OCI-LY1 (cell line): ENCODE data around the gene C3orf18.

Source experiments
- H2AFZ ChIP-seq: fragments of 200-600 bp; sonication (generic), shearing (Covaris generic); 2 replicates; pipeline ENCODE4 v1.6.0; 2014; ENCODE audit warnings: antibody characterized with exemption, mild to moderate bottlenecking, low read length
- H3F3A ChIP-seq: fragments of 200-600 bp; sonication (generic), shearing (Covaris generic); 2 replicates; pipeline ENCODE4 v1.6.0; 2014; ENCODE audit warnings: mild to moderate bottlenecking, antibody characterized with exemption, low read length, moderate library complexity; ENCODE audit not compliant: insufficient read depth
- H3K27ac ChIP-seq: fragments of 200-600 bp; sonication (generic); 2 replicates; pipeline ENCODE4 v1.5.1; 2014; ENCODE audit warnings: low read length, mixed run types, mild to moderate bottlenecking, low read depth; ENCODE audit not compliant: poor library complexity, severe bottlenecking
- H3K27me3 ChIP-seq: fragments of 200-600 bp; sonication (generic); 2 replicates; pipeline ENCODE4 v1.6.0; 2014; ENCODE audit warnings: antibody characterized with exemption, mild to moderate bottlenecking, low read length, moderate library complexity; ENCODE audit not compliant: insufficient read depth
- H3K36me3 ChIP-seq: fragments of 200-600 bp; sonication (generic); 2 replicates; pipeline ENCODE4 v1.6.1; 2014; ENCODE audit warnings: mild to moderate bottlenecking, antibody characterized with exemption, low read length, moderate library complexity, mixed read lengths; ENCODE audit not compliant: insufficient read depth
- H3K4me1 ChIP-seq: fragments of 200-600 bp; sonication (generic); 2 replicates; pipeline ENCODE4 v1.5.1; 2014; ENCODE audit warnings: mild to moderate bottlenecking, low read length, moderate library complexity; ENCODE audit not compliant: insufficient read depth, severe bottlenecking
- H3K4me2 ChIP-seq: fragments of 200-600 bp; sonication (generic), shearing (Covaris generic); 2 replicates; pipeline ENCODE4 v1.6.1; 2014; ENCODE audit warnings: low read length
- H3K4me3 ChIP-seq: fragments of 200-600 bp; sonication (generic); 2 replicates; pipeline ENCODE4 v1.5.1; 2014; ENCODE audit warnings: low read length, low read depth, mild to moderate bottlenecking, mixed read lengths; ENCODE audit not compliant: poor library complexity, severe bottlenecking
- H3K79me2 ChIP-seq: fragments of 200-600 bp; shearing (Covaris generic); 2 replicates; pipeline ENCODE4 v1.6.1; 2016; ENCODE audit warnings: mixed run types, low read length, mixed read lengths; ENCODE audit not compliant: insufficient read depth
- H3K9ac ChIP-seq: fragments of 200-600 bp; sonication (generic), shearing (Covaris generic); 2 replicates; pipeline ENCODE4 v1.6.1; 2014; ENCODE audit warnings: mild to moderate bottlenecking, low read length, mixed read lengths
- H3K9me2 ChIP-seq: fragments of 200-600 bp; sonication (generic), shearing (Covaris generic); 2 replicates; pipeline ENCODE4 v1.6.1; 2014; ENCODE audit warnings: low read depth, mild to moderate bottlenecking, low read length, mixed read lengths
- H3K9me3 ChIP-seq: fragments of 200-600 bp; shearing (Covaris generic); 2 replicates; pipeline ENCODE4 v1.6.1; 2014; ENCODE audit warnings: low read length, mixed read lengths
- H4K20me1 ChIP-seq: fragments of 200-600 bp; sonication (generic), shearing (Covaris generic); 2 replicates; pipeline ENCODE4 v1.6.0; 2016; ENCODE audit warnings: mild to moderate bottlenecking, low read length; ENCODE audit not compliant: insufficient read depth
- EZH2 ChIP-seq: fragments of 200-600 bp; sonication (generic), shearing (Covaris generic); IDR thresholded peaks from 2 replicates; pipeline ENCODE4 v1.8.0; 2017; ENCODE audit warnings: borderline replicate concordance, mixed run types, mild to moderate bottlenecking, antibody characterized with exemption, low read length, moderate library complexity, mixed read lengths
- TF ChIP-seq, protein P1 (sequence below): fragments of 200-600 bp; sonication (generic), shearing (Covaris generic); IDR thresholded peaks from 2 replicates; pipeline ENCODE4 v1.5.1; 2017; ENCODE audit warnings: mild to moderate bottlenecking, antibody characterized with exemption, low read length, moderate library complexity, mixed read lengths

The C3orf18 gene

DNA sequence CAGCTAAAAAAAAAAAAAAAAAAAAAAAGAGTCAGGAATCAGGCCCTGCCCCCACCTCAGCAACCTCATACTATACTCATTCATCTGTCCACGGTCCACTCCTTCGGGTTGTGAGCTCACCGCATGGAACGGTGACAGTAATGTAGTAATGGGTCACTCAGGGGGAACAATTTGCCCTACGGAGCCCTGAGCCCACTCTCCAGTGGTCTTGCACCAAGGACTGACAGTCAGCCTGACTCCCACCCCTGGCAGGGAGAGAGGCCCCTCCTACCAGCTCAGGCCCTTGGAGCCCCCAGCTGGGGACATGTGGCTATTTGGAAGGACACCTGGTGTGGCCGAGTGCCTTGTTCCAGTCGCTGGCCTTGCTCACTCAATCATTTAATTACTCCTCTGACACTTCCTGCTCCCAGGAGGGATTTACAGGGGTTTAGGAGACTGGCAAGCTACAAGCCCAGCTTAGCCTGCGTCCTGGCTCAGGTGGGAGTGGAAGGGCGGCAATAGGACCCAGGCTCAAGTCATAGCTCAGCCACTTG lies 44.2 kb downstream of the C3orf18 start:
- Histone ChIP-seq H3K4me3 (no peak overlapping the region), H3K9me2 (no peaks in the 10 kb centered on the region), H3K9ac (no peak overlapping the region), H4K20me1 (no peaks in the 10 kb centered on the region), H3K79me2 (no peaks in the 10 kb centered on the region), H2AFZ (no peak overlapping the region), H3K4me1 (no peaks in the 10 kb centered on the region), H3K36me3 (no peaks in the 10 kb centered on the region), H3F3A (no peaks in the 10 kb centered on the region), H3K27ac (no peak overlapping the region), H3K9me3 (no peaks in the 10 kb centered on the region), H3K4me2 (no peak overlapping the region), H3K27me3 (no peaks in the 10 kb centered on the region)
- TF ChIP-seq, protein P1, sequence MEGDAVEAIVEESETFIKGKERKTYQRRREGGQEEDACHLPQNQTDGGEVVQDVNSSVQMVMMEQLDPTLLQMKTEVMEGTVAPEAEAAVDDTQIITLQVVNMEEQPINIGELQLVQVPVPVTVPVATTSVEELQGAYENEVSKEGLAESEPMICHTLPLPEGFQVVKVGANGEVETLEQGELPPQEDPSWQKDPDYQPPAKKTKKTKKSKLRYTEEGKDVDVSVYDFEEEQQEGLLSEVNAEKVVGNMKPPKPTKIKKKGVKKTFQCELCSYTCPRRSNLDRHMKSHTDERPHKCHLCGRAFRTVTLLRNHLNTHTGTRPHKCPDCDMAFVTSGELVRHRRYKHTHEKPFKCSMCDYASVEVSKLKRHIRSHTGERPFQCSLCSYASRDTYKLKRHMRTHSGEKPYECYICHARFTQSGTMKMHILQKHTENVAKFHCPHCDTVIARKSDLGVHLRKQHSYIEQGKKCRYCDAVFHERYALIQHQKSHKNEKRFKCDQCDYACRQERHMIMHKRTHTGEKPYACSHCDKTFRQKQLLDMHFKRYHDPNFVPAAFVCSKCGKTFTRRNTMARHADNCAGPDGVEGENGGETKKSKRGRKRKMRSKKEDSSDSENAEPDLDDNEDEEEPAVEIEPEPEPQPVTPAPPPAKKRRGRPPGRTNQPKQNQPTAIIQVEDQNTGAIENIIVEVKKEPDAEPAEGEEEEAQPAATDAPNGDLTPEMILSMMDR: no peak
- no peak for TF ChIP-seq EZH2

DNA sequence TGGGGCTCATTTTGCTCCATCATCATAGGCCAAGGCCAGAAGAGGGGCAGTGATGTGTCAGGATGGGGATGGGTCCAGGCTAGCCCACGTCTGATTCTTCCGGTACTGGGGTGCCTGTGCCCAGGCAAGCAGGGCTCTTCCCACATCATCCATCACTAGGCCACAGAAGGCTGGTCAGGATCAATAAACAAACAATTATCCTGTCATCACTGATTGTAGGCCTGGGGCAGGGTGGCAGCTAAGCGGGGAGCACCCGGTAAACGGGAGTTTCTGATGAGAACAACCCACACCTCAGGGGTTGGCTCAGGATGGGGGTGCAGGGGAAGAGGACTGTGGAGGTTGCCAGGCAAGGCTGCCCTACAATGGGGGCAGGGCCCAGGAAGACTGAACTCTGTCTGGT lies 46.0 kb downstream of the C3orf18 start:
- Histone ChIP-seq H4K20me1 (no peaks in the 10 kb centered on the region), H3K79me2 (no peaks in the 10 kb centered on the region), H2AFZ (no peak overlapping the region), H3K27me3 (no peaks in the 10 kb centered on the region), H3F3A (no peaks in the 10 kb centered on the region), H3K9ac (no peak overlapping the region), H3K4me1 (no peaks in the 10 kb centered on the region), H3K4me3 (no peak overlapping the region), H3K36me3 (no peaks in the 10 kb centered on the region), H3K9me3 (no peaks in the 10 kb centered on the region), H3K9me2 (no peaks in the 10 kb centered on the region), H3K27ac (no peak overlapping the region), H3K4me2 (no peak overlapping the region)
- no peak for TF ChIP-seq EZH2
- TF ChIP-seq, protein P1: no peak

DNA sequence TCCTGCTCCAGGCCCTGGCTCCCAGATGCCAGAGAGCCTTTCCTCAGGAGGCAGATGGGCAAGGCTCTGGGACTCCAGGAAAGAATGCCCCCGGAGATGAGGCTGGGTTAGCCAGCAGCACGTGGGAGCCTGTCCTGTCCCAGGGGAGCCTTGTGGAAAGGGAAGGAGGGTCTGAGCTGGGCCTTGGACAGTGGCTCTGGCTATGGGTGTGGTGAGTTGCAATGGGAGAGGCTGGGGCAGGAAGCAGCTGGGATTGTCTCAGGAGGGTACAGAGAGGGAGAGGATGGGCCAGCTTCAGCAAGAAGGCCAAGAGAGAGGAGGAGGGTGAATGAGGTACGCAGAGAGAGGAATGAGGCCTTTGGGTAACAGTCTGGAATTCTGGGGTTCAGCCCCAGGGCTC lies 46.7 kb downstream of the C3orf18 start:
- Histone ChIP-seq H2AFZ (no peak overlapping the region), H3K9ac (no peak overlapping the region), H3K4me3 (no peak overlapping the region), H4K20me1 (no peaks in the 10 kb centered on the region), H3K27ac (no peak overlapping the region), H3K36me3 (no peaks in the 10 kb centered on the region), H3K4me1 (no peaks in the 10 kb centered on the region), H3K27me3 (no peaks in the 10 kb centered on the region), H3K9me2 (no peaks in the 10 kb centered on the region), H3F3A (no peaks in the 10 kb centered on the region), H3K9me3 (no peaks in the 10 kb centered on the region), H3K79me2 (no peaks in the 10 kb centered on the region), H3K4me2 (no peak overlapping the region)
- TF ChIP-seq EZH2: no peak
- TF ChIP-seq, protein P1: no peak
